Retinal pigment epithelial cell (primary cell): ENCODE data around the gene LMO3.
A peak's percentile ranks its signal among the peaks of the same experiment; 100 is the strongest.

Experiments used
- DNase-seq: peaks from one replicate; pipeline ENCODE4 v3.0.0-alpha.2; 2010; ENCODE audit warnings: low read depth
- H3K4me3 ChIP-seq: 2 replicates; pipeline ENCODE4 v1.5.1; 2011; ENCODE audit warnings: mild to moderate bottlenecking, low read length, control low read depth, moderate library complexity
- CTCF ChIP-seq: conservative IDR thresholded peaks from 2 replicates; pipeline ENCODE4 v1.5.1; 2011; ENCODE audit warnings: low read depth, low read length, control low read depth, inconsistent platforms

The LMO3 gene

GRCh38 chr12:16607906-16608775 lies 2.2 kb upstream of the LMO3 start:
- DNase-seq: no peak
- no peak overlapping the region for H3K4me3 ChIP-seq
- TF ChIP-seq CTCF: no peak

DNA sequence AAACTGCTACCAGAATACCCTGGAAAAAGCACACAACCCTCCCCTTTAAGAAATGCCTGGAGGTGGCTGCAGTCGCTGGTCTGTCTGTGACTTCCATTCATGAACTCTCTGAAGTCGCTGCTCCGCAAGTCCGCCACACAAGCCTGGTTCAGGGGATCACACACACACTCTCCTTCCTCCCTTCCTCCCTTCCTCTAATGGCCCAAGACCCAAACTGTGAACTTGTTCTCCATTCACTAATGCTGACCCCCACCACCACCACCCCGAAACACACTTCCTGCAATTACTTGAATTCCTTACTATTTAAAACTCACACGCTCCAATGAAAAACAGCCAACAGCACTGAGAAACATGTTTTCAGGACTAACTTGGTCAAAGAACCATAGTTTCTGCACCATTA lies 1.0 kb upstream of the LMO3 start:
- peak overlapping the region; percentile 69 for H3K4me3 ChIP-seq
- no peak for DNase-seq
- no peak for TF ChIP-seq CTCF

DNA sequence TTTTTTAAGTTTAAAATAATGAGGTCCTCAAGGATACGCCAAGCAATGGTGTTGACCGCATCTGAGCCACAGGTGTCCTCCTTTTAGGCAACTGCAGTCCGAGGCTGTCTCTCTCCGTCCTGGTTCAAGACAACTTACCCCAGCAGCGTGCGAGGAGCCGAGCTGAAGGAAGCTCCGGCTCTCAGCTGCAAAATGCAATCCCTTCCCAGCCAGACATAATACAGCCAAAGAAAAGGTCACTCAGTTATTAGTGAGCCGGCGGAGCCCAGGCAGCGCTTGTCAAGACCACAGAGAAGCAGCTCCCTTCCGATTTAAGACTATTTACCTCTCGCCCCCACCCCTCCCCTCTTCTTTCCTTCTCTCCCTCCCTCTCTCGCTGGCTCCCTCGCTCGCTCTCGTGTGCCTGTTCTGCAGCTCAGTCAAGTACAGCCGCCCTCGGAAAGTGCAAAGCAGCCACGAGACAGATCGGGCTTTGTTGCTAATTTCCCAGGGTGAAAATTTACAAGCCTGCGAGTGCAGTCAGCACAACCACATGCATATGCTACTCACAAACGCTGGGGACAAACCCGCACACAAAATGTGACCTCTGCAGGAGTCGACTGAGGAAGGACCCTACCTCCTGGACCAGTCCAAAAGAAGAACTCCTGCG lies 363 bp upstream of the LMO3 start:
- DNase-seq: peak; percentile 23
- H3K4me3 ChIP-seq: peak overlapping the region; percentile 69
- TF ChIP-seq CTCF: no peak

DNA sequence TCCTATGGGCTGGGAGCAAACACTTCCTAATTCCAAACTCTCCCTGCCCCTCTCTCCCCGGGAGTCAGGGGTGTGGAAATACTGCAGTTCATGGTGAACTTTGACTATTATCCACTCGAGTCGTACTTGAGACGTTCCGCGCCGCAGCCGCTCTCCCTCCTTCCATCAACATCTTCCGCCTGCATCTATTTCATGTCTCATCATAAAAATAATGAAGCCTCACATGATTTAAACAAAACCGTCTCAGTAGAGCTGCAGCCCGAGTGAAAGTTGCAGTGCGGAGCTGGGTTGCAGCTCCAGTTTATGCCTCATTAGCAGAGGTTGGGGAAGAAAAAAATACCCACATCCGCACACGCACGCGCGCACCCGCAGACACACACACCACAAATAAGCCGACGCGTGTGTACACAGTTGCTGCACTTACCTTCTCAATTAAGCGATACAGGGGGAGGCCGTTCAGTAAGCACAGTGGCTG lies 283 bp downstream of the LMO3 start:
- no peak for TF ChIP-seq CTCF
- DNase-seq: no peak
- peak overlapping the region; percentile 69 for H3K4me3 ChIP-seq

GRCh38 chr12:16604596-16605252 lies 1.2 kb downstream of the LMO3 start:
- H3K4me3 ChIP-seq: peak overlapping the region; percentile 69
- no peak for TF ChIP-seq CTCF
- no peak for DNase-seq

DNA sequence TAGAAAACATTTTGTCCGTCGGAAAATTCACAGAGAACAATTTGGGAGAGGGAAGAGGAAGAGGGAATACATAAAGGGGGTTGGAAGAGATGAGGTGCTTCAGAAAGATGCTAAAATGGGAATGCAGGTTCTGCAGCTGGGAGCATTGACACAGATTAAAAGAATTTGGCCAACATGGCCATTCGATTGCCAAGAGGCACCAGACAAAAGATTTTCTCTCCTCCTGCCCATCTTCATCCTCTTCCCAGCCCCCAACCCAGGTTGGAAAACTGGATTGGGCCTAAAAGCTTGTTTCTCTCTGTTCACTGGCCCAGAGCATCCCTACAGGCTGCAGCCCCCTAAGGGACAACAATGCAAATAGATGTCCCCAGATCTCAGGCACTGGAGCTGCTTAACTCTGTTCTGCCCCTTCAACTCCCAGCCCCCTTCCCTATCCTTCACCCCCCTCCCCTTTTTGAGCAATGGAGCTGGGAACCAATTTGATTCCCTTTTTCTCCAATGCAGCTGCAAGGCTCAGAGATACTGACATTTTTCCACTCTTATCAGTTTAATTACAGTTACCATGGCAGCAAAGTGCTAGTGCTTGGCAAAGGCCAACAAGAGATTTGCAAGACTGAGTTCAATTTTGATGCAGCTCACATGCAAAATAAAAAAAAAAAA lies 1.9 kb downstream of the LMO3 start:
- no peak for DNase-seq
- no peak overlapping the region for H3K4me3 ChIP-seq
- TF ChIP-seq CTCF: no peak
